ENCODE results near the gene WDR82. TPM values are rescaled to one million over a fixed set of nuclear protein-coding genes. Genes with fewer than 3 reads are reported as not detected.

Gene WDR82
- total and polyA plus RNA-seq, 2 donors from 2014 or later = 20.9 to 75.8 TPM

GRCh38 chr3:52311576-52312119 is 33.2 kb upstream of the WDR82 start:
- no peaks in the 10 kb centered on the region for H3K27me3 ChIP-seq (ENCODE audit: control insufficient read depth, insufficient read depth, low read length)
- H3K4me3 ChIP-seq (ENCODE audit: low read length in 3 of 3) = no peak overlapping the region
- TF ChIP-seq CTCF (IDR thresholded peaks at IDR 0.05; ENCODE audit: borderline replicate concordance, extremely low read depth, insufficient read depth) = no peak
- peaks cover 0 to 5% (median 0%) of the 10 kb centered on the region in 3 donors for H3K36me3 ChIP-seq (ENCODE audit: control insufficient read depth in 2 of 3, insufficient read depth in 3 of 3, low read length in 3 of 3)
- no peaks in the 10 kb centered on the region for H3K4me1 ChIP-seq (ENCODE audit: control insufficient read depth in 2 of 3, insufficient read depth in 2 of 3, low read depth in 1 of 3, low read length in 3 of 3)
- intact Hi-C loops (cut with DNase I) = no loop called here
- no peak for FAIRE-seq
- no peaks in the 10 kb centered on the region for H3K9me3 ChIP-seq (ENCODE audit: control insufficient read depth in 2 of 3, insufficient read depth in 1 of 3, low read length in 3 of 3)
- DNase-seq = peak in 2 of 5 donors; percentile 36 to 77
- no peak overlapping the region for H3K27ac ChIP-seq (ENCODE audit: low read depth in 2 of 2, low read length in 2 of 2)
- H3K9ac ChIP-seq (ENCODE audit: low read length in 3 of 3) = no peak overlapping the region

GRCh38 chr3:52310861-52311575 is 32.6 kb upstream of the WDR82 start:
- no peaks in the 10 kb centered on the region for H3K4me1 ChIP-seq (ENCODE audit: control insufficient read depth in 2 of 3, insufficient read depth in 2 of 3, low read depth in 1 of 3, low read length in 3 of 3)
- DNase-seq = no peak
- intact Hi-C loops (cut with DNase I) = no loop called here
- no peak for FAIRE-seq
- H3K36me3 ChIP-seq (ENCODE audit: control insufficient read depth in 2 of 3, insufficient read depth in 3 of 3, low read length in 3 of 3) = peaks cover 0 to 5% (median 0%) of the 10 kb centered on the region in 3 donors
- no peaks in the 10 kb centered on the region for H3K9me3 ChIP-seq (ENCODE audit: control insufficient read depth in 2 of 3, insufficient read depth in 1 of 3, low read length in 3 of 3)
- H3K9ac ChIP-seq (ENCODE audit: low read length in 3 of 3) = no peak overlapping the region
- H3K27me3 ChIP-seq (ENCODE audit: control insufficient read depth, insufficient read depth, low read length) = no peaks in the 10 kb centered on the region
- H3K27ac ChIP-seq (ENCODE audit: low read depth in 2 of 2, low read length in 2 of 2) = no peak overlapping the region
- H3K4me3 ChIP-seq (ENCODE audit: low read length in 3 of 3) = no peak overlapping the region
- TF ChIP-seq CTCF (IDR thresholded peaks at IDR 0.05; ENCODE audit: borderline replicate concordance, extremely low read depth, insufficient read depth) = no peak

- Histone ChIP-seq H3K4me1 (ENCODE audit: control insufficient read depth in 2 of 3, insufficient read depth in 2 of 3, low read depth in 1 of 3, low read length in 3 of 3) (no peaks in the 10 kb centered on the region), H3K36me3 (ENCODE audit: control insufficient read depth in 2 of 3, insufficient read depth in 3 of 3, low read length in 3 of 3) (peaks cover 0 to 4% (median 0%) of the 10 kb centered on the region in 3 donors), H3K9ac (ENCODE audit: low read length in 3 of 3) (no peak overlapping the region), H3K4me3 (ENCODE audit: low read length in 3 of 3) (no peak overlapping the region), H3K9me3 (ENCODE audit: control insufficient read depth in 2 of 3, insufficient read depth in 1 of 3, low read length in 3 of 3) (no peaks in the 10 kb centered on the region), H3K27ac (ENCODE audit: low read depth in 2 of 2, low read length in 2 of 2) (no peak overlapping the region), H3K27me3 (ENCODE audit: control insufficient read depth, insufficient read depth, low read length) (no peaks in the 10 kb centered on the region)
- FAIRE-seq (no peak), DNase-seq (no peak)
- TF ChIP-seq CTCF (IDR thresholded peaks at IDR 0.05; ENCODE audit: borderline replicate concordance, extremely low read depth, insufficient read depth) = no peak
- intact Hi-C loops (cut with DNase I) = no loop called here
These were observed 29.9 kb upstream of the WDR82 start for GRCh38 chr3:52308308-52308707.

Data from kidney (tissue), 14 donors.